Esophagus muscularis mucosa (tissue), 4 donors: ENCODE measurements around the gene CLIC2.

ENCODE experiments used
- EP300 ChIP-seq: sonication (generic); formaldehyde crosslinking; IDR thresholded peaks from one replicate; pipeline ENCODE4 v1.6.1; 2017; ENCODE audit warnings: antibody characterized with exemption
- POLR2A ChIP-seq: fragments of 450-650 bp; IDR thresholded peaks from one replicate; pipeline ENCODE4 v1.6.1; 2017; ENCODE audit warnings: antibody characterized with exemption, moderate library complexity, mild to moderate bottlenecking, low read depth
- POLR2AphosphoS5 ChIP-seq, 2 donors: sonication (generic); formaldehyde crosslinking; IDR thresholded peaks; one replicate each; pipeline ENCODE4 v1.6.1; 2017; ENCODE audit warnings: antibody characterized with exemption in 2 of 2
- TF ChIP-seq, protein P1 (sequence below), 3 experiments: fragments of 200-600 bp in 2 of 3; fragments of 450-650 bp in 1 of 3; sonication (generic) in 2 of 3; IDR thresholded peaks; one replicate each; pipeline ENCODE4 v1.5.1; 2017 to 2019; ENCODE audit warnings: antibody characterized with exemption in 3 of 3, mild to moderate bottlenecking in 2 of 3, moderate library complexity in 1 of 3

DNA sequence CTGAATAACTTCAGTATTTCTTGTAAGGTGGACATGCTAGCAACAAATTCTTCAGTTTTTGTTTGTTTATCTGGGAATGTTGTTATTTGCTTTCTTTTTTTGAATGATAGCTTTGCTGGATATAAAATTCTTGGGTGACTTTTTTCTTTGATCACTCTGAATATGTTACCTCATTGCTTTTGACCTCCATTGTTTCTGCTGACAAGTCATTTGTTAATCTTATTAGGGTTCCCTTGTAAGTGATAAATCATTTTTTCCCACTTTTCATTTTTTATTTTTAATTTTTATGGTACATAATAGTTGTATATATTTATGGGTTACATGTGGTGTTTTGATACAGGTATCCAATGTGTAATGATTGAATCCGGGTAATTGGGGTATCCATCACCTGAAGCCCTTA lies 63.4 kb downstream of the CLIC2 start:
- TF ChIP-seq, protein P1, sequence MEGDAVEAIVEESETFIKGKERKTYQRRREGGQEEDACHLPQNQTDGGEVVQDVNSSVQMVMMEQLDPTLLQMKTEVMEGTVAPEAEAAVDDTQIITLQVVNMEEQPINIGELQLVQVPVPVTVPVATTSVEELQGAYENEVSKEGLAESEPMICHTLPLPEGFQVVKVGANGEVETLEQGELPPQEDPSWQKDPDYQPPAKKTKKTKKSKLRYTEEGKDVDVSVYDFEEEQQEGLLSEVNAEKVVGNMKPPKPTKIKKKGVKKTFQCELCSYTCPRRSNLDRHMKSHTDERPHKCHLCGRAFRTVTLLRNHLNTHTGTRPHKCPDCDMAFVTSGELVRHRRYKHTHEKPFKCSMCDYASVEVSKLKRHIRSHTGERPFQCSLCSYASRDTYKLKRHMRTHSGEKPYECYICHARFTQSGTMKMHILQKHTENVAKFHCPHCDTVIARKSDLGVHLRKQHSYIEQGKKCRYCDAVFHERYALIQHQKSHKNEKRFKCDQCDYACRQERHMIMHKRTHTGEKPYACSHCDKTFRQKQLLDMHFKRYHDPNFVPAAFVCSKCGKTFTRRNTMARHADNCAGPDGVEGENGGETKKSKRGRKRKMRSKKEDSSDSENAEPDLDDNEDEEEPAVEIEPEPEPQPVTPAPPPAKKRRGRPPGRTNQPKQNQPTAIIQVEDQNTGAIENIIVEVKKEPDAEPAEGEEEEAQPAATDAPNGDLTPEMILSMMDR (IDR thresholded peaks at IDR 0.05) = no peak
- TF ChIP-seq POLR2AphosphoS5 (IDR thresholded peaks at IDR 0.05) (no peak), POLR2A (no peak), EP300 (no peak)
